GM21515 (cell line): ENCODE data around the gene LDHB.
"Not testable (repeated sequence)": the region's sequence is repeated elsewhere in the genome, so short reads cannot be mapped to it uniquely, and the experiment has no call there.

Source experiments
- ATAC-seq: cut with Tn5 transposase; IDR thresholded peaks from one replicate; pipeline ENCODE4 v1.9.1; 2021; ENCODE audit not compliant: unreplicated experiment

The LDHB gene

DNA sequence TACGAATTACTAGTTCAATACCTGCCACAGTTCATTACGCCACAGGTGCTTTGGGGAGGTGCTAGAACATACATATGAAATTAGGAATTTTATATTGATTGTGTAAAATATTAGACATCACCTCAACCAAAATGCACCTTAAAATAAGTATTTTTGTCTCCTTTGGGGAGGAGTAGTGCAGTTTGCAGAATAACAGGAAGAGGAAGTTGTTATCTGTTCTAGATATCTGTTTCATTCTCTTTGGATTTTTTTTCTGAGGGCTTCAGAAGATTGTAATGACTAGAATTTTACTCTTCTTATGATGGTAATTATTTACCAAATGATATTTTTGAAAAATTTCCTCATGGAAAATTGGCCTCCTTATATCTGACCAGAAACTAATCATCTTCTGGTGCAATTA, 43.1 kb downstream of the LDHB start:
- ATAC-seq: no peak

DNA sequence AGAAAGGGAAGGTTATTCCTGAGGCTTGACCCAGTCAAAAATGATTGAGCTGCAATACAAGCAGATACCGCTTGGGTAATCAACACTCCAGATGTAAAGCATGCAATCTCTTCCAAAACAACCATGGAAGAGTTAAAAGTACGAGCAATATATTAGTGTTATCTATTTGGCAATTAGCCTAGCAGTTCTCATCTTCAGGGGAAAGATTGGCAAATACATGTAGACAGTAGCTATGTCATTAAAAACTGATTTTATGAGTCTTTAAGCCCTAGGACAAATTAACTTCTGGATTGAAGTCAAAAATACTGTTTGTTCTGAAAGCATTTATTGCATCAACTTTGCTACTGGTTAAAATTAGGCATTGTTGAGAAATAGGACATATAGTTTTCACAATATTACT, 43.7 kb downstream of the LDHB start:
- no peak for ATAC-seq

DNA sequence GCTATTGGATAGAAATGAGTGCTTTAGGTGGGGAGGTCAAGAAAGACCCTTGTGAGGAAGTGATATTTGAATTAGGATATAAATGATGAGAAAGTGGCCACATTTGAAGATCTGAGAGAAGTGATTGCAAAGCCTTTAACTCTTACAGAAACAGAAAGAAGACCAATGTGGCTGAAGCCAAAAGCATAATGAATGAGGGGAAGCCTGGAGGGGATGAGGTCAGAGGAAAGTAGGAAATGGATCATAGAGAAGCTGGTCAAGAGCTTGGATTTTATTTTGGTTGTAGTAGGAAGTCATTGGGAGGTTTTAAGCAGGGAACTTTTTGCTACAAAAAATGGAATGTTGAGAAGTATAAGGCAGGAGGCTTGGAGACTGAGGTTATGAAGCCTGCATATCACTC, 49.4 kb downstream of the LDHB start:
- ATAC-seq: no peak

DNA sequence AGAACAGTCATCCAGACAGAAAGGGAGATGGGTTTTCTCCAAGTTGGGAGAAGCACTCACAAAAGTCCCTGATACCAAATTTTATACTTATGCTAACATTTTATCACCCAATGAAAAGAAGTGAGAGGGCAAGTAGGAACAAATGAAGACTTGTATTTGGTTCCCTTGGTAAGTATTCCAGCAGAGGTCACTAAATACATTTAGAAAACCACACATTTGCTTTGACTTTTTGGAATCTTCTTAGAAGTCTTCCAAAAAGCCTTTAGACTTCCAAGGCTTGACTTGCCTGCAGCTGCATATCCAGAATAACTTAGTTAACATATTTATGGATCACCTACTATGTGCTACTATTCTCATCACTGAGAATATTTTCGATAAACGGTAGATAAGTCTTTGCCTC, 49.9 kb downstream of the LDHB start:
- no peak for ATAC-seq

DNA sequence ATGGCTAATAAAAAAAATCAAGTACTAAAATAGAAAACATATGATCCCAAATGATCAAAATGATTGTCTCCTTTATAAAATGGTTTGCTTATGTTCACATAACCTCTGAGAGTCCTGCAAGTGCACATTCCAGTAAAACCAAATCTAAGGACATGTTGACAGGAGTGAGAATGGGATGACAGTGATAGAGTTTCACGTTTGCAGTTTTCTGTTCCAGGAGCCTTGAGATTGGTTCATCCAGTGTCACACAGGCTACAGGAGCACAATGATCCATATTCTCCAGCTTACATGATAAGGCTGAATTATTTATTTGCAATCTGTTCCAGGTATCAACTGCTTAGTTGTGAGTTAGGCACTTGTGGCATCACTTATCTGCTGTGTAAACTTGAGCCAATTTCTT, 51.5 kb downstream of the LDHB start:
- no peak for ATAC-seq

DNA sequence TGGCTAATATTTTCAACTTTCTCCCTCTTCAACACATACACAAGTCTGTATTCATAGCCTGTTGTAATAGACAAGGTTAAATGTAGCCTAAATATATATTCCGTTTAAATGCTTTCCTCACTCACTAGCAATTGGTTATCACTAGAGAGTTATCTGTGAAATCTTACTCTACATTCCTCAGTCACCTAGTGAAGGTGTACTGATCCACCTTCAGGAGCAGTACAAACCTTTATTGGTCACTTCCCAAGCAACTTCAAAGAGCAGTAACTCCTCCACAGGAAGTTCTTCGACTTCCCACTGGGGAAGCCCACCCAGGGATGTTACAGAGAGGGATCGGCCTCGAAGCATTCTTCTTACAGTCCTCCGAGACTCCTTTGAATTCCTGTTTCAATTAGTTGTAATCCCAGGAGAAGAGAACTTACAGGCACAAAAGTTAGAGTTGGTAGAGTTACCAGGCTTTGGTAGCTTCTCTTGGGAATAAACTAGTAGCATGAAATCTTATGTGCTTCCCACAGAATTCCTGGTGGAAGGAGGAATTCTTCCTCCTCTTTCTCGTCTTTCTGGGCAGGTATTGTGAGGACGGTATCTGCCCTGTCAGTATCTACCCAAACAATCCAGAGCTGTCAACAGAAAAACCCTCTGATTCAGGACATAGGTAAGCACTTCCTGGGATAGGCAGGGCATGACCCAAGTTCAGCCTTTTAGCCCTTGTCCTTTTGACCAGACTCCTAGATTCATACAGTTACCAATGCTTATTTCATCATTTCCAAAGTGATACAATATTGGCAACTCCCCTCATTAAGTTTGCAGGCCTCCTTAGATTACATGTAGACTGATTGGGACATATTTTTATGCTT, 53.2 kb downstream of the LDHB start, which contains the start of gene GYS2:
Gene GYS2 (minus strand): TSS at position 603 of the 857 bp plus-strand sequence. CDS start 255 bp downstream, at position 348.
- no peak for ATAC-seq

DNA sequence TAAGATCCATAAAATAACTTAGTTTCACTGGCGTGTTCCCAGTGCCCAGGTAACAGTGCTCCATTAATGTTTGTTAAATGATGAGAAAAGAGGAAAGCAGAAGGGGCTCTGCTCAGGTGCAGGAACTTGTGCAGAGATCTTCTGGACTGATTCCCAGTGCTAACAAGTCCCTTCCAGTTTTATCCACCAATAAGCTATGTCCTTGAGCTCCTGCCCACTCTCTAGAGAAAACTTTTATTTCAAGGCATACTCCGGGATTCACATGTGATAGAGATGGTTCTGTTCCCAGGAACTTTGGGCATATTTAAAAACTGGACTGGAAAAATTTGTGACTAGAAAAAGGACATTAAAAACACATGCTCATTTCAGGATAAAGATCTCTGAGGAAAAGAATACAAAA, 54.9 kb downstream of the LDHB start:
- ATAC-seq: no peak

DNA sequence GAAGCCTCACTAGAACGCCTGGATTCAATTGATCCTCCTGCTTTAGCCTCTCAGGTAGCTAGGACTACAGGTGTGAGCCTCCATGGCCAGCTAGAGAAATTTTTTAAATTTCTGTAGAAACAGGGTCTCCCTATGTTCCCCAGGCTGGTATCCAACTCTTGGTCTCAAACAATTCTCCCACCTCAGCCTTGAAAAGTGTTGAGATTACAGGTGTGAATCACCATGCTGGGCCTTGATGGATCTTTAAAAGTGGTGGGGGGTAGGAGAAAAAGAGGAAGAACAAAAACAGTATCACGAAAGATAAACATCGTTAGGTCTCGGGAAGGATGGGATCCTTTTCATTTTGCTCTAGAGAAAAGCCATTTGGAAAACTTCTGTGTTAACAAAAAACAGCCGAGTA, 57.4 kb downstream of the LDHB start:
- no peak for ATAC-seq

DNA sequence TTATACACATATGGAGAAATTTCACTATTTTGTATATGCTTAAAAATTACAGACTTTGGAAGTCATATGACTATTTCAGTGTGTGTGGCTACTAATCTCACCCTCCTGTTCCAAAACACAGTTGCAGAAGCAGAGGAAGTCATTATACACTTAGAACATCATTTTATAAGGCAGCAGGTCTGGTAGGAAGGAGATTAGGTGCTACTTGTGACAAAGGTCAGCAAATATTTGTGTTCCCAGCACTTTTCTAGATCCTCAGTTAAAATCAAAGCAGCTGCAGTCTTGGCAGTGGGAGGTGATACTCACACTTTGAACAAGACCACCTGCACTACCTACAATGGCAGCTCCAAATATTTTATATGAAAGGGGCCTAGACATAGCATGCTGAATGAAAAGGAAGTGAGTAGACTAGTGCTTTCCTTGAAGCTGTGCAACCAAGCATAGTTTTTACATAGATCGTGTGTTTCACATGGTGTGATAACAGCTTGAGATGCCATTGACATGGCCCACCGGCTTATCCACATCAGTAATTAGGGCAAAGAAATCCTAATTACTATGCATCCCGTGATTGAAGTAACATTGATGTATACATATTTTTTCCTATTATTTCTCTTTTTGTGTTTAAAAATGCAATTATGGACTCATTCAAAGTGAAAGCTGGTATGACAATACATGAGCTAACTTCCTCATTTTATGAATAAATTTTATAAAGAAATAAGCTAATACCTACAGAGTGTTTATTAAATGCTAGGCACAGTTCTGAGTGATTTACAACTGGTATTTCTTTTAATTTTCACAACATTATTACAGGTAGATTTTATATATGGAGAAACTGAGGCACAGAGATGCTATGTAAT, 58.3 kb downstream of the LDHB start:
- ATAC-seq: no peak

DNA sequence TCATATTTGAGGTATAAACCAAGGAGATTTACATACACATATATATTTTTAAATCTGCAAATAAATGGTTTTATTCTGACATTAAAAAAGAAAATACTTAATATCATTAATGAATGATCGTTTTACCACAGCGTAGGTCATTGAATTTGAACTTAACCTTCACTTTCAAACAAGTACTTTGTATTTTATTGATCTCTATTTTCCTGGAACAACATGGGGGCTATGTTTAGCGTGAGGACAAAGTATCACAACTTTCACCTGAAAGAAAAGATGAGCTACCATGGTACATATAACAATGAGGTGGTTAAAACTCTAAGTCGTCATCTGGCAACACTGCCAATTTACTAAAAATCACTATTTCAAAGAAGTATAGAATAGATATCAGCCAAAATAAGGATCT, 59.0 kb downstream of the LDHB start:
- no peak for ATAC-seq

DNA sequence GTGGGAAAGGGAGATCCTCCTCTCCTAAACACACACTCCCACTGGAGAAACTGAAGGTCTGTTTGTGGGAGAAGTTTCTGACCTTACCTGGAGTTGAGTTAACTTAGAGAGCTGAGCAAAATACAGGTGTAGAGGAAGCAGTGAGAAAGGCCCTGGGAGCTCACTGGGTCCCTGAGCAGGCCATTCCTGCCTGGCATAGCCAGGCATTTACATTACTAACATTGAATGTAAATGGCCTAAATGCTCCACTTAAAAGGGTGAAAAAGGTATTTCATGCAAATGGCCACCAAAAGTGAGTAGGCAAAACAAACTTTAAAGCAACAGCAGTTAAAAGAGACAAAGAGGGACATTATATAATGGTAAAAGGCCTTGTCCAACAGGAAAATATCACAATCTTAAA, 62.3 kb downstream of the LDHB start:
- ATAC-seq: not testable (repeated sequence)

DNA sequence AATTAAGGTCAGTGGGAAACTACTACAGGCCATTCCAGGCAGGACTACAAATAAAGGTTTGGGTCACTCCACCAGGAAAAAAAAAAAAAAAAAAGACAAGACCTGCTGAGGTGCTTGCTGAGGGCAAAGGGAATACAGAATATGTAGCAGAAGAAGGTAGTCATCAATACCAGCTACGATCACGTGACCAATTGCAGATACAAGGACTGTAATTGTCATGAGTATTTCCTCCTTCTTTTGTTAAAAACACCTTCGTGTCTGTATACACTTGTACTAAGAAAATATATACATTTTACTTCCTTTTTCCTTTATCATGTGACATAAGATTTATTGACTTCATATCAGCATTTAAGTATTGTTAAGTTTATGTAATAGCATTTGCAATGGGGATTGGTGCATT, 72.2 kb downstream of the LDHB start:
- no peak for ATAC-seq
